Neural progenitor cell (in vitro differentiated cells): ENCODE measurements around the gene FRMPD4.

Source experiments
- EZH2 ChIP-seq: fragments of 200-600 bp; sonication (generic); IDR thresholded peaks from 2 replicates; pipeline ENCODE4 v1.6.1; 2017; ENCODE audit warnings: antibody characterized with exemption, mild to moderate bottlenecking, moderate library complexity
- EZH2phosphoT487 ChIP-seq: fragments of 200-600 bp; sonication (generic); IDR thresholded peaks from 2 replicates; pipeline ENCODE4 v1.6.1; 2017; ENCODE audit warnings: antibody characterized with exemption
- TF ChIP-seq, protein P1 (sequence below): fragments of 200-600 bp; sonication (generic); IDR thresholded peaks from 2 replicates; pipeline ENCODE4 v1.5.1; 2017; ENCODE audit warnings: antibody characterized with exemption, mild to moderate bottlenecking

DNA sequence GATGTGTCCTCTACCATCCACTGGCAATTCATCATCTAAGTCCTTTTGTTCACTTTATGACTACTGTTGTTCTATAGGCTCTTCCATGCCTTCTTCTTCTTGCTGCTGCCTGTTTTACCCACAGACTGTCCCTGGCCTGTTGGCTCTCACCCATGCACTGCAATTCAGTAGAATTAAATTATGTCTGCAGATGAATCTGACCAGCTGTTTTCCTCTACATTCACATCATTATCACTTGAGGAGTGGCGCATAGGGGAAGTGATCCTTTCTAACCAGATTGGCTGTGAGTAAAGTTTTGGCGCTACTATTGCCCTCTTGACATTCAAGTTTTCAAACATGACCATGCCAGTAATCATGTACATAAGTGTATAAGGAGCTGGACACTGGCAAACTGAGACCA, 91.7 kb downstream of the FRMPD4 start:
- TF ChIP-seq, protein P1, sequence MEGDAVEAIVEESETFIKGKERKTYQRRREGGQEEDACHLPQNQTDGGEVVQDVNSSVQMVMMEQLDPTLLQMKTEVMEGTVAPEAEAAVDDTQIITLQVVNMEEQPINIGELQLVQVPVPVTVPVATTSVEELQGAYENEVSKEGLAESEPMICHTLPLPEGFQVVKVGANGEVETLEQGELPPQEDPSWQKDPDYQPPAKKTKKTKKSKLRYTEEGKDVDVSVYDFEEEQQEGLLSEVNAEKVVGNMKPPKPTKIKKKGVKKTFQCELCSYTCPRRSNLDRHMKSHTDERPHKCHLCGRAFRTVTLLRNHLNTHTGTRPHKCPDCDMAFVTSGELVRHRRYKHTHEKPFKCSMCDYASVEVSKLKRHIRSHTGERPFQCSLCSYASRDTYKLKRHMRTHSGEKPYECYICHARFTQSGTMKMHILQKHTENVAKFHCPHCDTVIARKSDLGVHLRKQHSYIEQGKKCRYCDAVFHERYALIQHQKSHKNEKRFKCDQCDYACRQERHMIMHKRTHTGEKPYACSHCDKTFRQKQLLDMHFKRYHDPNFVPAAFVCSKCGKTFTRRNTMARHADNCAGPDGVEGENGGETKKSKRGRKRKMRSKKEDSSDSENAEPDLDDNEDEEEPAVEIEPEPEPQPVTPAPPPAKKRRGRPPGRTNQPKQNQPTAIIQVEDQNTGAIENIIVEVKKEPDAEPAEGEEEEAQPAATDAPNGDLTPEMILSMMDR = no peak
- TF ChIP-seq EZH2 (no peak), EZH2phosphoT487 (no peak)
